Immature natural killer cell (primary cell): ENCODE results near the gene ADAP1. TPM values are rescaled to one million over a fixed set of nuclear protein-coding genes. Genes with fewer than 3 reads are reported as not detected.

Source experiments
- DNase-seq, 3 donors: peaks; one replicate each; pipeline ENCODE4 v3.0.0; 2022; ENCODE audit warnings: mixed read lengths in 1 of 3
- H3K27ac Mint-ChIP-seq, 6 donors: one replicate each; pipeline ENCODE4 v1.8.0; 2020; ENCODE audit warnings: mixed read lengths in 6 of 6, mild to moderate bottlenecking in 5 of 6, inconsistent platforms in 4 of 6, moderate library complexity in 3 of 6
- H3K27me3 Mint-ChIP-seq, 3 donors: one replicate each; pipeline ENCODE4 v1.8.0; 2020 to 2021; ENCODE audit warnings: low read depth in 3 of 3, mild to moderate bottlenecking in 3 of 3, mixed read lengths in 3 of 3, moderate library complexity in 3 of 3, inconsistent platforms in 1 of 3
- H3K36me3 Mint-ChIP-seq, 3 donors: one replicate each; pipeline ENCODE4 v1.8.0; 2020; ENCODE audit warnings: mixed read lengths in 3 of 3, inconsistent platforms in 2 of 3, mild to moderate bottlenecking in 2 of 3
- H3K4me1 Mint-ChIP-seq, 2 donors: one replicate each; pipeline ENCODE4 v1.8.0; 2020; ENCODE audit warnings: inconsistent platforms in 2 of 2, mild to moderate bottlenecking in 2 of 2, mixed read lengths in 2 of 2, moderate library complexity in 1 of 2
- H3K4me3 Mint-ChIP-seq, 5 donors: one replicate each; pipeline ENCODE4 v1.8.0; 2020; ENCODE audit warnings: mild to moderate bottlenecking in 5 of 5, mixed read lengths in 5 of 5, inconsistent platforms in 3 of 5, moderate library complexity in 3 of 5
- H3K9me3 Mint-ChIP-seq, 6 donors: one replicate each; pipeline ENCODE4 v1.8.0; 2020; ENCODE audit warnings: mild to moderate bottlenecking in 6 of 6, mixed read lengths in 6 of 6, inconsistent platforms in 4 of 6, moderate library complexity in 3 of 6
- polyA plus RNA-seq, 3 donors: library from polyadenylated mRNA; unstranded; fragments of 300-500 nt; fragmentation: Illumina TruSeq; gene quantifications; one replicate each; pipeline ENCODE4 v1.2.3, GENCODE V29; 2021

Gene ADAP1
- polyA plus RNA-seq, 3 donors from 2014 or later: 49.7 to 72.1 (median 55.1) TPM

GRCh38 chr7:891805-892204 is 62.7 kb downstream of the ADAP1 start:
- Mint-ChIP-seq H3K36me3 (peaks cover 12 to 33% (median 20%) of the 10 kb centered on the region in 3 donors), H3K4me1 (peaks cover 0 to 11% of the 10 kb centered on the region in 2 donors), H3K4me3 (no peak overlapping the region), H3K27me3 (peaks cover 8 to 53% (median 37%) of the 10 kb centered on the region in 3 donors), H3K27ac (peak overlapping the region in 1 of 6 donors; percentile 23), H3K9me3 (peaks cover 0 to 2% (median 0%) of the 10 kb centered on the region in 6 donors)
- no peak for DNase-seq

- Mint-ChIP-seq H3K36me3 (peaks cover 11 to 30% (median 19%) of the 10 kb centered on the region in 3 donors), H3K4me3 (no peak overlapping the region), H3K4me1 (peaks cover 0 to 11% of the 10 kb centered on the region in 2 donors), H3K27me3 (peaks cover 7 to 53% (median 35%) of the 10 kb centered on the region in 3 donors), H3K27ac (no peak overlapping the region), H3K9me3 (peaks cover 0 to 2% (median 0%) of the 10 kb centered on the region in 6 donors)
- no peak for DNase-seq
Observed at GRCh38 chr7:891291-891690, 63.2 kb downstream of the ADAP1 start.

GRCh38 chr7:890868-891267 is 63.6 kb downstream of the ADAP1 start:
- Mint-ChIP-seq H3K27me3 (peaks cover 5 to 51% (median 31%) of the 10 kb centered on the region in 3 donors), H3K4me1 (peaks cover 0 to 11% of the 10 kb centered on the region in 2 donors), H3K36me3 (peaks cover 7 to 26% (median 14%) of the 10 kb centered on the region in 3 donors), H3K4me3 (peak overlapping the region in 1 of 5 donors; percentile 15), H3K27ac (peak overlapping the region in 1 of 6 donors; percentile 27), H3K9me3 (peaks cover 0 to 2% (median 0%) of the 10 kb centered on the region in 6 donors)
- DNase-seq: no peak

GRCh38 chr7:889391-889790 is 65.1 kb downstream of the ADAP1 start:
- H3K4me3 Mint-ChIP-seq: no peak overlapping the region
- H3K27ac Mint-ChIP-seq: no peak overlapping the region
- DNase-seq: no peak
- H3K36me3 Mint-ChIP-seq: peaks cover 6 to 20% (median 11%) of the 10 kb centered on the region in 3 donors
- H3K9me3 Mint-ChIP-seq: peaks cover 0 to 2% (median 0%) of the 10 kb centered on the region in 6 donors
- H3K4me1 Mint-ChIP-seq: peaks cover 7 to 19% of the 10 kb centered on the region in 2 donors
- H3K27me3 Mint-ChIP-seq: peaks cover 5 to 49% (median 21%) of the 10 kb centered on the region in 3 donors

GRCh38 chr7:889025-889390 is 65.5 kb downstream of the ADAP1 start:
- peaks cover 11 to 22% of the 10 kb centered on the region in 2 donors for H3K4me1 Mint-ChIP-seq

DNA sequence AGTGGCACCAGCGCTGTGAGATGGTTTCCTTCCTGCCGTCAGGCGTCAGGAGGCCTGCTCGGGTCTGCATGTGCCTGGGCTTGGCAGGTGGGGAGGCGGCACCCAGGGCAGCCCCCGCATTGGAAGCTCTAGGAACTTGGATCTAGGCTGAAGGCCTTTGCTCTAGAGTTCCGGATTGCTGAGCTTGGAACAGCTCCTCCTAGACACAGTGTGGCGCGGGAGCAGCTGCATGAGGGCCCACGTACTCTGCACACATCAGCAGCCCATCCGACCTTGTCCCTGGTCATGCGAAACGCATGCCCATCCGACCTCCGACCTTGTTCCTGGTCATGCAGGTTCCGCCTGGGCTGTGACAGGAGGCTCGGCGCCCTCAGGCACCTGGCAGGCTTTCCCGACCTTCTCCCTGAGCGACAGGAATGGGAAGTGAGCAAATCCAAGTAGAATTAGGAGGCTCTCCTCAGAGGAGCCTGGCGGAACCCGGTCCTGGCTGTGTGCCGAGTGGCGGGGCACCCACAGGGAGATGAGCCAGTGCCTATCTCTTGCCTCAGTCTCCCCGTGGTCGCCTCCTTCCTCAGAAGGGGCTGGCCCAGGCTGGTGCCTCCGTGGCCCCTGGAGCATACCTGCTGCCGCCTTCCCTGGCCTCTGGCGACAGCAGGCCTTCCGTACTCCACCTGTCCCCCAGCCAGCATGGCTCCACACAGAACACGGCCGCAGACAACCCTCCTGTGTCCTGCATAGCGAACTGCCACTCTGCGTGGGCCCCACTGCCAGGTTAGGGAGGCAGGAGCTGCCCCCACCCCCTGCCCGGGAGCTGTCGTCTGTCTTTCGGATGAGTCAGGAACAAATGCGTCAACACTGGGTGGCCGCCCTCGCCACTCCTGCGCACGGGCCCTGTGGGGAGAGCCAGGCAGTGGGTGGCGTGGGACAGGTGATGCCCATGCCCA is 66.1 kb downstream of the ADAP1 start:
- Mint-ChIP-seq H3K4me3 (peak overlapping the region in 1 of 5 donors; percentile 16), H3K9me3 (peaks cover 0 to 2% (median 0%) of the 10 kb centered on the region in 6 donors), H3K27me3 (peaks cover 5 to 43% (median 19%) of the 10 kb centered on the region in 3 donors), H3K4me1 (peaks cover 13 to 20% of the 10 kb centered on the region in 2 donors), H3K36me3 (peaks cover 6 to 20% (median 11%) of the 10 kb centered on the region in 3 donors), H3K27ac (peak overlapping the region in 4 of 6 donors; percentile 7 to 22 (median 18))
- no peak for DNase-seq

More at GRCh38 chr7:889025-889390, 65.5 kb downstream of the ADAP1 start:
- peaks cover 6 to 20% (median 11%) of the 10 kb centered on the region in 3 donors for H3K36me3 Mint-ChIP-seq
- peak overlapping the region in 1 of 5 donors; percentile 16 for H3K4me3 Mint-ChIP-seq
- peaks cover 0 to 2% (median 0%) of the 10 kb centered on the region in 6 donors for H3K9me3 Mint-ChIP-seq
- no peak for DNase-seq
- H3K27ac Mint-ChIP-seq: peak overlapping the region in 2 of 6 donors; percentile 7 to 22
- peaks cover 5 to 49% (median 21%) of the 10 kb centered on the region in 3 donors for H3K27me3 Mint-ChIP-seq

DNA sequence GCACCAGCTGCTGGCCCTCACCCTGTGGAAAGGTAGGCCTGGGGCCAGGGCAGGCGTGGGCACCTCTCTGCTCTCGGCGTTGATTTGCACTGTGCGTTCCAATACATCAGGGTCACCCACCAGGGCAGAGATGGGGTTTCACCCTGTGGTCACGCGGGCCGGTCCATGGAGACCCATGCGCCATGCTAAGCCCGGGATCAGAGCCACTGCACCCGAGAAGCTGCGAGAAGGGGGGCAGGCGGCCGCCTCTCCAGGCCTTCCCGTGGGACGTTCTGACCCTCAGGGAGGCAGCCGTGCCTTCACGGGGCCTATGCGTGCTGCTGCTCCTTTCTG is 67.0 kb downstream of the ADAP1 start:
- no peak overlapping the region for H3K4me3 Mint-ChIP-seq
- no peak for DNase-seq
- H3K9me3 Mint-ChIP-seq: peaks cover 0 to 2% (median 0%) of the 10 kb centered on the region in 6 donors
- no peak overlapping the region for H3K27ac Mint-ChIP-seq
- H3K36me3 Mint-ChIP-seq: peaks cover 3 to 17% (median 7%) of the 10 kb centered on the region in 3 donors
- peaks cover 21 to 23% of the 10 kb centered on the region in 2 donors for H3K4me1 Mint-ChIP-seq
- H3K27me3 Mint-ChIP-seq: peaks cover 6 to 39% (median 12%) of the 10 kb centered on the region in 3 donors

DNA sequence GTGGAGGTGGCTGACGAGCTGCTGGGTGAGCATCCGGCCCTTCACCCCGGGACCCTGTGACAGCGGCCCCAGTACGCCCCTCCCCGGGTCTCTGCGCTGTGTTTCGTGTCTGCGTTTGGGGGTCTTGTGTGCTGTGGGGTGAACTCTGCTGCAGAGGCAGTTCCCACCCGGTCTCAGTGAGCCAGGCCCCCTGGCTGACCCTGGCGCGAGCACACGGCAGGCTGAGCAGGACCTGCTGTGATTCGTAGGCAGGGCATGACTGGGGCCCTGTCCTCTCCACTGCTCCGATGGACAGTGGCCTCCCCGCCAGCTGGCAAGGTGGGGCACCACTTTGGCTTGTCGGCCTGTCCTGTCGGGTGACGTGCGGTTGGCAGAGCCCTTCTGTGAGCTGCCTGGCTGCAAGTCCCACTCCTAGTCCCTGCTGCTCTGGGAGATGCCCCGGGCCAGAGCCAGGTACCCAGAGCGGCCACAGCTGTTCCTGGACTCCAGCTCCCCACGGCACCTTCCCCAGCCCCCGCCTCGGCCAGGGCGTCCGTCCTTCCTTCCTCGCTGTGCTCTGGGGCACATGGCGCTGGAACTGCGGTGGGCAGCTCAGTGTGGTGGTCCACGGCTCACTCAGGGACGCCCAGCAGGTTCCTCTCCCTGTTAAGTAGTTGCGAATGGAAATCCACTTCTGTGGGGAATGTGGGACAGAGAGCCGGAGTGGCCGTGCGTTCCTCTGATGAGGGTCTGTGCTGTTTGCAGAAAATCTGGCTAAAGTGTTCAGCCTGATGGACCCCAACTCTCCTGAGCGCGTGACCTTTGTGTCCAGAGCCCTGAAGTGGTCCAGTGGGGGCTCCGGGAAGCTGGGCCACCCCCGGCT is 67.6 kb downstream of the ADAP1 start:
- no peak overlapping the region for H3K4me3 Mint-ChIP-seq
- H3K27me3 Mint-ChIP-seq: peaks cover 8 to 36% (median 9%) of the 10 kb centered on the region in 3 donors
- H3K4me1 Mint-ChIP-seq: peaks cover 25 to 27% of the 10 kb centered on the region in 2 donors
- H3K9me3 Mint-ChIP-seq: no peaks in the 10 kb centered on the region
- H3K36me3 Mint-ChIP-seq: peaks cover 0 to 14% (median 6%) of the 10 kb centered on the region in 3 donors
- no peak for DNase-seq
- H3K27ac Mint-ChIP-seq: peak overlapping the region in 1 of 6 donors; percentile 40

- Mint-ChIP-seq H3K4me3 (no peak overlapping the region), H3K27me3 (peaks cover 8 to 28% (median 9%) of the 10 kb centered on the region in 3 donors), H3K27ac (peak overlapping the region in 1 of 6 donors; percentile 40), H3K4me1 (peaks cover 28 to 31% of the 10 kb centered on the region in 2 donors), H3K9me3 (no peaks in the 10 kb centered on the region), H3K36me3 (peaks cover 0 to 13% (median 7%) of the 10 kb centered on the region in 3 donors)
- no peak for DNase-seq
Observed at GRCh38 chr7:885893-886625, 68.4 kb downstream of the ADAP1 start.

DNA sequence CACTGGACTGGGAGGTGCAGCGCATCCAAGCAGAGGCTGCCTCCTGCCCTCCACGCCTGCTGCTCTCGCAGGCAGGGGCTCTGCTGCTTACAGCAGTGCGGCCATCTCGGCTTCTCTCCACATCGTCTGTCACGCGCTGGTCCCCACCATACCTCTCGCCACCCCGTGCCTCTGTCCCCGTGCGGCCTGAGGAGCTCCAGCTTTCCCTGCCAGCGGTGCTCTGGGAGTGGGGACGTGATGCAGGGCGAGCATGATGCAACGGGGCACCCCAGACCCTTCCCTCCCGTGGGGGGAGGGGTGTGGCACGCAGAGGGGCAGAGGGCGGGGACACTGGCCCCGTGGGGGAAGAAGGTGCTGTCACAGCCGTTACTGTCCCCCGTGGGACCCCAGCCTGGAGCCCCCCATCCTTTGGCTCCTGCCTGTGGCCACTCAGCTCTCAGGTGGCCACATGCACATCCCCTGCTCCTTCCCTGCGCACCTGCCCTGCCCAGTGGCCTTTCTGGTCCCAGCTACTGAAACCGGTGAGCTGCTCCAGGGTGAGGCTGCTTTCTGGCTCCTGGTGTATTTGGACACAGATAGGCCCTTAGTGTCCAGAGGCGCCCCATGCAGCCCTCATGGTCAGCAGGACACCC is 69.1 kb downstream of the ADAP1 start:
- Mint-ChIP-seq H3K27me3 (peaks cover 7 to 21% (median 8%) of the 10 kb centered on the region in 3 donors), H3K4me3 (no peak overlapping the region), H3K4me1 (peaks cover 30 to 35% of the 10 kb centered on the region in 2 donors), H3K27ac (no peak overlapping the region), H3K36me3 (peaks cover 0 to 7% (median 3%) of the 10 kb centered on the region in 3 donors), H3K9me3 (no peaks in the 10 kb centered on the region)
- DNase-seq: no peak

DNA sequence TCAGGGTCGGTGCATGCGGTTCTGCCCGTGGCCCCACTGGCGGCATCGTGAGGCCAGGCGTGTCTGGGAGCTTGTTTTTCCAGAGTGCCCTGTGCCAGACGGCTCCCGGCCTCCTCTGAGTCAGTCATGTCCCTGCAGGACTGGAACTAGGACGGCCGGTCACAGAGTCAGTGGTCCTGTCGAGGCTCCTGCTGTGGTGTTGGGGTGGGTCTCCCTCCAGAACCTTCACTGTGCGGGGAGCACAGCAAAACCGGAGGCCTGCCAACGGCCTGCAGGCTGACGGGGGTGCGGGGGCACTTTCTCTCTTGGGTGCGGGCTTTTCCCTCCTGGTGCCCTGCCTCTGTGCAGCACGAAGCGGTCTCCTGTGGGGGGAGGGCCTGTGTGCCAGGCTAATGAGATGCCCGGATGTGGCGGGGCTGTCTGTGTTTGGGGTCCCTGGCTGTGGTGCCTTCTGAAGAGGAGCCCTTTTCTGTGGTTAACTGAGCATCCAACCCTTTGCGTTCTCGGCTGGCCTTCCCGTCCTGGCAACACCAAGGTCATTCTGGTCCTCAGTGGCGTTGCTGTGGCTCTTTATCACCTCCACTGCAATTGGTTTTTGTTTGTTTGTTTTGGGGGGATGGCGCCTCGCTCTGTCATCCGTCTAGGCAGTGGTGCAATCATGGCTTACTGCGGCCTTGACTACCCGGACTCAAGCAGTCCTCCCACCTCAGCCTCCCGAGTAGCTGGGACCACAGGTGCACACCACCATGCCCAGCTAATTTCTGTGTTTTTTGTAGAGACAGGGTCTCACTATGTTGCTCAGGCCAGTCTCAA is 70.1 kb downstream of the ADAP1 start:
- Mint-ChIP-seq H3K4me3 (no peak overlapping the region), H3K4me1 (peaks cover 36 to 41% of the 10 kb centered on the region in 2 donors), H3K27me3 (peaks cover 5 to 19% (median 8%) of the 10 kb centered on the region in 3 donors), H3K9me3 (no peaks in the 10 kb centered on the region), H3K36me3 (peaks cover 0 to 7% (median 3%) of the 10 kb centered on the region in 3 donors), H3K27ac (peak overlapping the region in 2 of 6 donors; percentile 51 to 58)
- no peak for DNase-seq
